Epidermal melanocyte (primary cell): ENCODE data around the gene WRAP73.
A peak's percentile ranks its signal among the peaks of the same experiment; 100 is the strongest.

ENCODE experiments used
- DNase-seq: peaks from one replicate; pipeline ENCODE4 v3.0.0; 2011; ENCODE audit warnings: low spot score; ENCODE audit not compliant: insufficient read length

WRAP73 gene

DNA sequence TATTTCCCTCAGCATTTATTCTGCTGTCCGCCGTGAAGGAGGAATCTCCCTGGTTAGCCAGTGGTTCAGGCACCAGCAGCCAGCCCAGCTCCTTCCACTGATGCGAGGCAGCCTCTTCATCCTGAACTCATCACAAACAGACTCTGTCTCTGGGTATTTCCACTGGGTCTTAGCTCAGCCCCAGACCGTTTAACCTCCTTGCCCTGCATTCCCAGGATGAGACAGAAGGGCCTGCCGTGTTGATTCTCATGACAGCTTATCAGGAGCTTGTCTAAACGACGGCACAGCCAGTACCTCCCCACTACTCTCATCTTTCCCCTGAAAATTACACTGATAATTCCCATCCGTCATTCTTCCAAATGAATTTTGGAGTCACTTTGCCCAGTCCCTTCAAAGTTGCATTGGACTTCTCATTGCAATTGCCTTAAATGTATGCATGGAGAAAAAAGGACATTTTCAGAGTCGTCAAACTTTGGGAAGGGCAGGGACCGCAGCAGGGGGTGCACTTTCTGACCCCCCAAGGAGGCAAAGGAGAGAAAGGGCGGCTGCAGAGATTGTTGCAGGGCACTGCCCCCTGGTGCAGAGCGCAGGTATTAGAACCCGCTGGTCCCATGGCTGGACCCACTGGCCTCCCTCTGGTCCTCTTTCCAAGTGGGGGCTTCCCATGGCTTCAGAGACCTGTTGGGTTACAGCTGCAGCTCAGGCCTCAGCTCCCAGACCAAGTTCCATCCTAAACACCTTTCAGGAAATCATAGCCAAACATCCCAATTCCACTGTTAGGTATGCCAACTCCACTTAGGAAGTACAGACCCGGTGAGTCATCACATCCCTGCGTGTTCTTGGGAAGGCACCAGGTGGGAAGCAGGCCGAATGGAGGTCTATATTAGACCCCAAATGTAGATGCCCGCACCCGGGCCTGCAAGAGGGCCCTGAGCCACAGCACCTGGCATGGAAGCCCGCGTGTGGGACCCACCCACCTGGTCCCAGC, 34.9 kb downstream of the WRAP73 start:
- no peak for DNase-seq

DNA sequence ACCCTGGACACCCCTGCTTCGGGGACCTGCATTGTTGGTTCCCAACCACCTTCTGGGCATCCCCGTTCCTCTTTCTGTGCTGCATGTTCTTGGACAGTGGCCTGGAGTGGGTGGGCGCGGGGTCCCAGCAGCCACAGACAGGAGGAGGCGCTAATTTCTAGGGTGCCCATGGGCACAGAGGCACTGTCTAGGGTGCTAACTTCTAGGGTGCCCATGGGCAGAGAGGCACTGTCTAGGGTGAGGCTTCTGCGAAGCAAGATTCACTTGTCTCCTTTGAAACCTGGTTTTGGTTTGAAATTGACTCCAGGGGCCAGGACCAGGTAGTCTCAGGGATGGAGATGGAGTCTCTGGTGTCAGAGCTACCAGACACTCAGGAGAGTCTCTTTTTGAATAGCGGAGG, 37.8 kb downstream of the WRAP73 start:
- DNase-seq: no peak

DNA sequence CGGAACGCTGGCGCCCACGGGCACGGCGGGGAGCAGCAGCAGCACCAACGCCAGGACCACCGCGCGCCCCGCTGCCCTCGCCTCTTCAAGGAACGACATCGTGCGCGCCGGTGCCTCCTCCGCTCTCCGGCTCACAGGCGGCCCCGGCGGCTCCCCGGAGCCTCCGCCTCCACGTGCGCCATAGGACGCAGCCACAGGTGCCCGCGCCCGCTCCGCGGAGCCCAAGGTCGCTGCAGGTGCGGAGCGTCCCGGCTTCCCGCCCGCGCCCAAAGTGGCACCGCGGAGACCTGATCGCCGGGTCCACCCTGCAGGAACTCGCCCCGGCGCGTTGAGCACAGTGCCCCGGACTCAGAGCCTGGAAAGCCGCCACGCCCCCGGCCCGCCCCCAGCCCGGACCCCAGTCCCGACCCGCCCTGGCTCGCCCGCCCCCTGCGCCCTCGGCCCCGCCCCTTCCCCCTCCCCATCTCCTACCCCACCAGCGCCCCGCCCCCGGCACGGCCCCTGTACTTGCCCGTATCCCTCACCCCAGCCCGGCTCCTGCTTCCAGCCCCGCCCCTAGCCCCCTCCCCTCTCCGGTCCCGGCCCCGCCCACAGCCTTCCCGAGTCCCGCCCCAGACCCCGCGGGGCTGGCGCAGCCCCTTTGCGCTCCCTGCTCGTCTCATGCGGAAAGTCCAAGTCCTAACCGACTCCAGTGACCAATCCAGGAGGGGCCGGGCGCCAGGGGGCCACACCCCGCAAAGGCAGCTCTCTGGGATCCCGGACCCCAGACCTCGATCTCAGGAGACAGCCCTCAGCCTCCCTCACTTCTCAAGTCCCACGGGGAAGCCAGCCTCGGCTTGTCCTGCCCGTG, 38.5 kb downstream of the WRAP73 start, which contains the start of gene MEGF6:
Gene MEGF6, minus strand, starts transcription at position 339 of the 850 bp plus-strand sequence. Its CDS starts 240 bp downstream, at position 99.
- DNase-seq: peak; percentile 51

DNA sequence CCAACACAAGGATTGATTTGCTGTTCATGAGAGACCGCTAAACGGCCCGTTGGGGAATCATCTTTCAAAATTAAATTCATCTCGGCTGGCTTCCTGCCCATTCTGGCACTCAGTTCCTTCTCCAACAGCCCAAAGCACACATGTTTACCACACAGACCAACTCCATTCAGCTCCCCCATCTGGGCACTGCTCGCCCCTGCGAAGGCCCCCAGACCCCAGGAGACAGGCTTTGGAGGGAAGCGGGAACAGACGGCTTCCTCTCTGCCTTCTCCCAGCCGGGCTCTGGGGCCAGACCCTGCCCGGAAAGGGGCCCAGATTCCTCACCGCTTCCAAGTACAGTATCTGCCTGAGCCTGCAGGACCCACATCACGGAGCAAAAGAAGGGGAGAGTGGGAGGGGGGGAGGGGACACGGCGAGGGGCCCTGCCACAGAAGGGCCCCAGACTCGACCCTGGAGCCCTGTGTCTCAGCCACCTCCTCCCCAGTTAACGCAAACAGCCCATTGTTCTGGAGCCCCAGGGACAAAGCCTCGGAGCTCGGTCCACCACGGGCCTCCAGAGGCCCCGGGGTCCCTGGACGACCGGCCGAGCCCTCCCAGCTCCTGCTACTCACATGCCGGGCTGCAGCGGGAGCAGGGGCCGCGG, 39.3 kb downstream of the WRAP73 start:
- DNase-seq: no peak

DNA sequence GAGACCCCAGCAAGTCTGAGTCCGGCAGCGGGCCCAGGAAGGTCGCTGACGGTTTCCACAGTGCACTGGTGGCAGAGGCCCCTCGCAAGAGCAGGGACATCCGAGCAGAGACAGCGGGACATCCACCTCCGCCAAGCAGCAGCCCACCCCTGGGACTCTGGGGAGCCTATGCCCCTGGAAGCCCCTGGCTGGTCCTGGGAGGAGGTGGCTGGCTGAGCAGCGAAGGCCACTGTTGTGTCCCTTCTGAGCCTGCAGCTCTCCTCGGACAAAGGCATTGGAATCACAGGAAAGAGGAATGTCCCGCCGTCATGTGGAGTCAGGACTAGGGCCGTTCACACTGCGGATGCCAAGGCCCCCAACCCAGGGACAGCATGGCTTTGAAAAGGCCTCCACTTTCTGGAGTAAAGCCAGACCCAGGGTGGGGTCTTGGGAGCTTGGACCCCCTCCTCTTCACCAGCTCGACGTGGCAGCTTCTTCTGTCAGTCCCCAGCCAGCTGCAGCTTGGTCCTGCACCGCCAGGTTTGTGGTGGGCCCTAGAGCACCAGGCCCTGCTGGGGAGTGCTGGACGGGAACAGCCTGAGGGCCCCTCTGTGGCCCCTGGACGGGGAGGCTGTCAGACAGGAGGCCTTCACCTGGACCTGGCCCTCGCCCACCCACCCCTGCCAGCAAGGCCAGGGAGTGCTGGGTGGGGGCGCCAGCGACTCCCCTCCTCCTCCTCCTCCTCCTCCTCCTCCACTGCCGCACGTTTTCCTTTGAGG, 40.0 kb downstream of the WRAP73 start:
- no peak for DNase-seq

DNA sequence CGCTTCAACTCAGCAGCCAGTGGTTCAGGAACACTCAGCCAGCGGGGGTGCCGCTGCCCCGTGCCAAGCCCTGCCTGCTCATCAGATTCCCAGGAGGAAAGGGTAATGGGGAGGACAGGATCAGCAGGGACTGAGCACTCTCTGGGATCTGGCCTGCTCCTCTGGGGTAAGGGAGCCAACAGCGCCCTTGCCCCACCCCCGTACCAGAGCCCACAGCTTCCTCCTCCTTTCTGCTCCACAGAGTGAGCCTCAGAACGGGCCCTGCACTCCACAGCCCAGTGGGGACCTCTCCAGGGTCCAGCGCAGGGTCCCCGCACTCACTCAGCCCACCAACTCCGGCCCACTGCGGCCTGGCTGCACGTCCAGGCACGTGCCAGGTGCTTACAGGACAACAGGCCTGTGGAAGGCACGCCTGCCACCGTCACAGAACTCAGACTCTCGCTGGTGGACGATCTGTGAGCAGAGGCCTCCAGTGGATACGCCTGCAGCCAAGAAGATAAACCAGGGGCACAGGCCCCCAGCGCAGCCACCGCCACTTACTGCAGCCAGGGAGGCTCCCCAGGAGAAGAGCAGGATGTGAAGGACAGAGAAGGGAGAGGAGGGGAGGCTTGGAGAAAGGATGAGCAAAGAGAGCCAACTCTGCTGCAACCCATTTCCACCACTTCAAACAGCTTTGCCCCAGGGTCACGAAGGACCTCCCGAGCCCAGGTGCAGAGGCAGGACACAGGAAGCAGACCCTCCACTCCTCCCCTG, 40.7 kb downstream of the WRAP73 start:
- DNase-seq: no peak

DNA sequence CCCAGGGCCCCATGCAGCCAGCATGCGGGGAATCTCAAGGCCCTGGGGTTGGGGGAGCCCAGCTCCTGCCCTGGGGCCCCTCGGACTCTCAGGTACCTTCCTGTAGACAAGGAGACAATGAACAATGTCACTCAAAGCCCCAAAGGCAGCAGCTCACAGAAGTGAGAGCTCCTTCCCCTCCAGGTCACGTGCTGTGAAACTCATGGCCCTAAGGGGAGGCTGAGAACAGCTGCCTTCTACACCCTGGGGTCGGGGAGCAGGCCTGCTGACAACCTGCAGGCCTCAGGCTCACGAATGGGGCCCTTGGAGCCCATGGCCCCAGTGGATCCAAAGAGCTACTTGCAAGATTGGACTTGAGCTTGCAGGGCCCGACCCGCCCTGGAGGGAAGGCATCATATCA, 41.7 kb downstream of the WRAP73 start:
- DNase-seq: no peak

DNA sequence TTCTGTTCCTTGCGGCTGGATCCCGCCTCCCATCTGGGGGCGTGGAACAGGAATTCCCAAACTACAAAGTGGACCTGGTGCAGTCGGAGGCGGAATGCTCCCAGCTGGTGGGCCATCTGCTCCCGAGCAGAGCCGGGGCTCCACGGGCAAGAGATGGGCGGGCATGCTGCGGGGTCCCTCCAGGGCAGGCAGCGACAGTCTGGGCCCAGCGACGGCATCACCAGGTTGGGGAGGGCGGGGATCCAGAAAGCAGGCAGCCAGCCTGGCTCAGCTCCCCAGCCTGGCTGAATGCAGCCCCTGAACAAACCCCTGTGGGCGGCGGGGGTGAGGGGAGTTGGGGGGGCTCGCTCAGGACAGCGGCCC, 42.2 kb downstream of the WRAP73 start:
- DNase-seq: no peak

DNA sequence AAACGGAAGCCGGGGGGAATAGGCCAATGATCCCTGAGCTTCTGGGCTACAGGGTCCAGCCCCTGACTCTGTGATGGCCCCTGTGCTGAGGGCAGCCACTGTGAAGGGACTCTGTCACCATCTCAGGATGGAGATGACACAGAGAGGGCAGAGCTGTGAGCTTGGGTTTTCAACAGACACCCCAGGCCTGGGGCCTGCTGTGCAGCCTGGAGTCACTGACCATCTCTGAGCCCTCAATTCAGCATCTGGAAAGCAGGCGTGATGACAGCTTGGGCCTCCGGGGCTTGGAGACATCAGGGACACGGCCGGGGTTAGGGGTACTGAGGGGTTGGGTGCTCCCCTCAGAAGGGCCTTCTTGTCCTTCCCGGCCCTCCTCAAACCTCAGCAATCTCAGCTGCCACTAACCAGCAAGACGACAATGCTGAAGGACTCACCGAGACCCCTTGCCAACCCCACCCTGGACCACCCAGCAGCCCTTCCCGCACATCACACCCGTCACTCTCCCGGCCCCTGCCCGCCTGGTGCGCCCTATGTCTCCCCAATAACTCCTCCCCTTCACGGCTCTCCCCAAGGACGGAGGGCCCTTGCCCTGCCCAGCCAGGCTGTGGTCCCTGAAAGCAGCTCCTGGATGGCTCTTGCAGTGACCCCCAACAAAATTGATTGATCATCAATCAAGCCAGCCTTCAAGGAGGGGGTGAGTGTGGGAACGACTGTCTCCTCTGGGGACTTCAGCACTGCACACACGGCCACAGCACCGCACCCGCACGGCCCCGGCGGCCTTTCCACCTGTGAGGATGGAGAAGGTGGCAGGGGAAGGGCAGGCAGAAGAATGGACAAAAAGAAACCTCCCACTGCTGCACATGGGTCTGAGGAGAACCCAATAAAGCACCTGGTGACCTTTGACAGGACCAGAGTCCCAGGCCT, 42.9 kb downstream of the WRAP73 start:
- DNase-seq: no peak

DNA sequence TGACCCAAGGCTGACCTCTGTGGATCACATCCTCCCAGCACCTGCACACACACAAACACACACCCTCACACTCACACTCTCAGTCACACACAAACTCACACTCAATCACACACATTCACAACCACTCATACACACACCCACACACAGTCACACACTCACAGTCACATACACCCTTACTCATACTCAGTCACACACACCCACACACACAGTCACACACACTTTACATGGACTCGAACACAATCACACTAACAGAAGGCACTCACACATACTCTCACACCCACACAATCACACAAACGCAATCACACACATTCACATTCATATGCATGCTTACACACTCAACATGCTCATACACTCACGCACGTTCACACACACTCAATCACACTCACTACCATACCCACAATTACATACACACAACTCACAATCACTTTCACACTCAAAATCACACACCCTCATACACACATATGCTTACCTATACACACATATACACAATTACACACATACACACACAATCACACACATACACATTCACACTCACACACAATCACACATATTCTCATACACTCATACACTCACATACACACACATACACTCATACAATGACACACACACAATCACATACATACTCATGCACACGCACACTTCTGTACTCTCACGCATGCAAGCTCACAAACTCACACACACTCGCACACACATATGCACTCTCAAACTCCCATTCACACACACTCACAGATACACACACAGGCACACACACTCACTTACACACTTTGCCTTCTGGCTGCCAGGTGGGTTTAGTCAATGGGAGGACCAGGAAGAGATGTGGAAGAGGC, 44.7 kb downstream of the WRAP73 start:
- DNase-seq: no peak

DNA sequence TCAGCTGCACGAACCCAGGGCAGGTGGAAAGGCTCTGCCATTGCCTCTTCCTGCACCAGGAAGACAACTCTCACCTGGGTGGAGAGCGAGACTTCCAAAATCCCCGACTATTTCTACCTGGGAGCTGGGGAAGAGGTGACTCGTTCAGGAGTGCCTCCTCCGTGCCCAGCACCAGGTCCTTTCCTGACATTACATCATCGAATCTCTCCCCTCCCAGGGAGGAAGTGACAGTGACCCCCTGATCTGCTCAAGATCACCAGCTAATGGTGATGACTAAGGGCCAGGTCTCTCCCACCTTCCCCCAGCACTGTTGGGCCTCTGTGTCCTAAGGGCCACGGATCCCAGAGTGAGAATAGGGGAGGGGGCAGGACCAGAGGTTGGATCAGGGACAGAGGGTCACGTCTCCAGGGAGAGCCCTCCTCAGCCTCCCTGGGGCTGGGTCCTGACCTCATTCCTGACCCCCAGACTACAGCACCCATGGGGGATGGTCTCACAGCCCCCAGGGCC, 45.4 kb downstream of the WRAP73 start:
- no peak for DNase-seq

DNA sequence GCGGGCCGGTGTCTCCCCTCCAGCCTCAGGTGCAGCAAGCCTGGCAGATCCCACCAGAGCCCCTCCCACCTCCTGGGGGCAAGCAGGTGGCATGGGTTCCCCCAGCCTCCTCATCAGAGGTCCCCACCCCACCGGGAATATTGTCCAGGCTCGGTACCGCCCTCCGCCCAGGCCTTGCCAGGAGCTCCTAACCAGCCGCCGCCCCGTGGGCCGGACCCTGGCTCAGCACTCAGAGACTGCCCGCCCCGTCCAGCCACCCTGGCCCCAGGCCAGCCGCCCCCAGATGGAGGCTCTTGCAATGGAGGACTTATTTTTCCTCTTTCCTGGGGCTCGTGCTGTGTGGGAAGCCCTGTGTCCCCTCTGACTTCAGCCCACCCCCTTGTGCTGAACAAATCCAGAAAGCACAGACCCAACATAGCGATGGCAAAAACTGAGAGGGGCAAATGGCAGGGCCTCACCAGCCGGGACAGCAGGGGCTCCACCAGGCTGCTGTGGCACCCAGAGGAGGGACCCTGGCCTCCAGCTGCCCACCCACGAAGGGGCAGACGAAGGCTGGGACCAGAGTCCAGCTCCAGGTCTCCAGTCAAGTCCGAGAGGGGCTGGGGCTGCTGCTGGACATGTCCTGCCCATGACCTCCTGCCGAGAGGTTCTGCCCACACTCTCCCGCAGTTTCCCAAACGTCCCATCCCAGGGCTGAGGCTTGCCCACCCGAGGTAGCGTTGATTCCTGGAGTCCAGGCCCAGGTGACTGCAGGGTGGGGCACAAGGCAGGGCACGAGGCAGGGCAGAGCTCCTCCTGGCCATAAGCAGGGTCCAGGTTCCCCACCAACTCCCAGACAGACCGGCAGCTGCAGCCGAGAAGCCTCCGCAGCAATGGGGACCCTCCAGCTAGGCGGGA, 46.1 kb downstream of the WRAP73 start:
- DNase-seq: no peak

DNA sequence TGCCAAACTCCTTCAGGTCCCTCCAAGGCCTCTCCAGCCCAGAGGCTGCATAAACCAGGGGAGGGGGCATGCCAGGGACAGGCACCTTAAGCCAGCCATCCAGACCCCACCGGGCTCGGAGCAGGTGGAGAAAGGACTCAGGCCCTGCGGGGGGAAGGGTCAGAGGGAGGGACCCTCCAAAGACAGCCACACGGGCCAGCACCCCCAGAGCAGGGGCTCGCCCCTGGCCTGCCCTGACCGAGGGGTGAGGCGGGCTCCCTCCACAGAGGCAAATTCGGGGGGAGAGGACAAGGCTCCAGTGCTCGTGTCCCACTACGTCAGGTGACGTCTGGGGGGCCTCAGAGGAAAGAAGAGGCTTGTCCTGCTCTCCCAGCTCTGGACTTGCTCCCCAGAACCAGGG, 46.7 kb downstream of the WRAP73 start:
- DNase-seq: no peak

DNA sequence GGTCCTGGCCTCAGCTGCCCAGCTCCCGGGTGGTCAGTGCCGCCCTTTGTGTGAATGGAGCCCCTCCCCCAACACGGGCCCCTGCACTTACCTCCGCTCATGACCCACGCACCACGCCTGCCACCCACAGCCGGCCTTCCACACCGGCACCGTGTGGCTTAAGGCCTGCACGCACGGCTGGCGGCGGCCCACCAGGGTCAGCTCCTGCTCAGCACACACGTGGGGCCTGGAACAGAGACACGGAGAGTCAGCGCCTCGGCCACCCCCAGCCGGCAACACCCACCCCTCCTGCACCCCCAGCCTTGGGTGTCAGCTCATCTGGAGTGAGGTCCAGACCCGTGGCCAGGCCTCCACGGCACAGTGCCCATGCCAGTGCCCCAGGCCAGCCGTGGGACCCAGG, 47.5 kb downstream of the WRAP73 start:
- no peak for DNase-seq

DNA sequence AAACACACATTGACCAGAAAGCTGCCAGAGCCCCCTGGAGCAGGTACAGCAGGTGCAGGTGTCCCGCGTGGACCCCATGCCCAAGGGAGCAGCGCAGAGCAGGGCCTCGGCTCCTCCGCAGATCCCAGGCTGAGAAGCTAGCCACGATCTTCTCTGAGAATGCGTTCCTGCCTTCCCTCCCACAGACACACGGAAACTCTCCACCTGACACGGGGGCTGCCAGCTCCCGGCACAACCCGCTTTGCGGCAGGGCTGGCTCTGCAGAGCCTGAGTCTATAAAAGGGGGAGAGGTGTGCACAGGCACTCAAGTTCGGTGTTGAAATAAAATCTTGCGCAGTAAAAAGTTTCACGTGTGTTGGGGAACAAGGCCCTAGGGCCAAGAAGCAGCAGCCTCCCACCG, 48.2 kb downstream of the WRAP73 start:
- DNase-seq: no peak

DNA sequence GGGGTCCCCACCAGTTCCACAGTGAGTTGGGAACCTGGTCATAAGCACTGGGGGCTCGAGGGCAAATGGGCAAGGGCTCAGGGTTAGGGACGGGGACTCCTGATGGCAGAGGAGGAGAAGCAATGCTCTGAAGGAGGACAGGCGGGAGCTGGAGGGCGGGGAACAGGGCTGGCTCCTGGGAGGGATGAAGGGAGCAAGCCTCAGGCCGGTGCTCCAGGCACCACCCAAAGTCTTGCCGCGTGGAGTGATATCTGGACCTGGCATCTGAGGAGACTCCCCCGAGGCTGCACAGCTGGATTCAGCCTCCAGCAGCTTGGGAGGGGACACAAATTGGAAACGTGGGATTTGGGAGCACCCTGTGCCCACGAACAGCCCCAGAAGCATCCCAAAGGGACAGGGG, 49.5 kb downstream of the WRAP73 start:
- DNase-seq: no peak

DNA sequence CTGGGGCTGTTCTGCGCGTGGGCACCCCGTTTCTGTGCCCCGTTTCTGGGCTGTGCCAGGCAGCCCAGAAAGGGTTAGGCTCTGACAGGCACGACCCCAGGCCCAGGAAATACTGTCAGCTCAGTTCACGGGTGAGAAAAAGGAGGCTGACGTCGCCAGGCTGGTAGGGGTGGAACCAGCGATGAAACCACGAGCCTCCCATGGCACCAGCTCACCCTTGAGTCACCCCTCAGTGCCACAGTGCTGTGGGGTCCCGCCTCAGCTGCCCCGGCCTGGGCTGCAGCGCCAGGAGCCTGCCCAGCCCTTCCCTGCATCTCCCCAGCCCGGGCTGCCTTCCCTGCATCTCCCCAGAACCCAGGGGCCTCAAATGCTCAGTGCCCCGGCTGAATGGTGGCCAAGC, 50.1 kb downstream of the WRAP73 start:
- no peak for DNase-seq
